ENCODE results near the gene RPL39.

DNA sequence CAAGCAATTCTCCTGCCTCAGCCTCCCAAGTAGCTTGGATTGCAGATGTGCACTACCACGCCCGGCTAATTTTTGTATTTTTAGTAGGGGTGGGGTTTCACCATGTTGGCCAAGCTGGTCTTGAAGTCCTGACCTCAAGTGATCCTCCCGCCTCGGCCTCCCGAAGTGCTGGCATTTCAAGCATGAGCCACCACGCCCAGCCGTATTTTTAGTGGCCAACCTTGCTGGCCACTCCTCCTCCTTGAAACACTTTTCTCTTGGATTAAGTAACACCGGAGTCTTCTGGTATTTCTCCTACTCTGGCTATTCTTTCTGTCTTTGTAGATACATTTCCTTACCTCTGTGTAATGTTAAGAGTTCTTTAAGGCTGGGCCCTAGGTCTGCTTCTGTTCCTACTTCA lies 11.1 kb upstream of the RPL39 start:
- TF ChIP-seq POLR2A (IDR thresholded peaks at IDR 0.05) = no peak
- no peak for TF ChIP-seq CTCF (IDR thresholded peaks at IDR 0.05)

All from thyroid gland (tissue), 4 donors.